Liver (tissue), 9 donors: Measurements from ENCODE around the gene GPR157. TPM values are rescaled to one million over a fixed set of nuclear protein-coding genes. Genes with fewer than 3 reads are reported as not detected.

Experiments used
- DNase-seq: peaks from one replicate; pipeline ENCODE4 v3.0.0-alpha.2; 2017; ENCODE audit warnings: low spot score
- H3K27ac ChIP-seq, 2 donors: one replicate each; pipeline ENCODE4 v1.7.0; 2013; ENCODE audit warnings: inconsistent platforms in 2 of 2, low read length in 2 of 2, control low read depth in 1 of 2, low read depth in 1 of 2, mild to moderate bottlenecking in 1 of 2
- H3K27me3 ChIP-seq, 4 donors: one replicate each; pipeline versions ENCODE4 v1.6.1 to v1.7.0; 2013; ENCODE audit warnings: low read length in 3 of 4, inconsistent platforms in 1 of 4, mild to moderate bottlenecking in 1 of 4, moderate library complexity in 1 of 4; ENCODE audit not compliant: control insufficient read depth in 4 of 4, insufficient read depth in 4 of 4
- H3K36me3 ChIP-seq, 4 donors: one replicate each; pipeline versions ENCODE4 v1.6.1 to v1.7.0; 2013; ENCODE audit warnings: low read length in 3 of 4, mild to moderate bottlenecking in 3 of 4, low read depth in 1 of 4, moderate library complexity in 1 of 4; ENCODE audit not compliant: control insufficient read depth in 4 of 4, insufficient read depth in 3 of 4
- H3K4me1 ChIP-seq, 4 donors: one replicate each; pipeline versions ENCODE4 v1.6.1 to v1.7.0; 2013; ENCODE audit warnings: low read length in 3 of 4, mild to moderate bottlenecking in 3 of 4, moderate library complexity in 1 of 4; ENCODE audit not compliant: control insufficient read depth in 4 of 4, insufficient read depth in 4 of 4
- H3K4me3 ChIP-seq, 3 donors: one replicate each; pipeline versions ENCODE4 v1.6.1 to v1.7.0; 2013; ENCODE audit warnings: low read length in 3 of 3, control low read depth in 1 of 3, low read depth in 1 of 3, mild to moderate bottlenecking in 1 of 3
- H3K9ac ChIP-seq, 2 donors: one replicate each; pipeline ENCODE4 v1.7.0; 2013; ENCODE audit warnings: low read length in 2 of 2, mild to moderate bottlenecking in 2 of 2, moderate library complexity in 2 of 2, control low read depth in 1 of 2, low read depth in 1 of 2
- H3K9me3 ChIP-seq, 4 donors: one replicate each; pipeline versions ENCODE4 v1.6.1 to v1.7.0; 2013; ENCODE audit warnings: low read length in 3 of 4; ENCODE audit not compliant: control insufficient read depth in 4 of 4
- ATF3 ChIP-seq: IDR thresholded peaks from 2 replicates; pipeline ENCODE4 v1.6.1; 2016; ENCODE audit warnings: antibody characterized with exemption
- EGR1 ChIP-seq, 2 donors: IDR thresholded peaks; 2 replicates each; pipeline ENCODE4 v1.6.1; 2016 to 2018; ENCODE audit warnings: antibody characterized with exemption in 2 of 2, low read depth in 2 of 2
- FOXA1 ChIP-seq: IDR thresholded peaks from 2 replicates; pipeline ENCODE4 v1.6.1; 2016; ENCODE audit warnings: antibody characterized with exemption
- FOXA2 ChIP-seq: IDR thresholded peaks from 2 replicates; pipeline ENCODE4 v1.6.1; 2016; ENCODE audit warnings: antibody characterized with exemption
- GABPA ChIP-seq, 2 donors: IDR thresholded peaks in 1 of 2; conservative IDR thresholded peaks in 1 of 2; 2 replicates each; pipeline ENCODE4 v1.6.1; 2016; ENCODE audit warnings: antibody characterized with exemption in 2 of 2, mild to moderate bottlenecking in 1 of 2, moderate library complexity in 1 of 2
- HNF4G ChIP-seq: IDR thresholded peaks from 2 replicates; pipeline ENCODE4 v1.6.1; 2016; ENCODE audit warnings: antibody characterized with exemption
- NR2F2 ChIP-seq: IDR thresholded peaks from 2 replicates; pipeline ENCODE4 v1.6.1; 2016; ENCODE audit warnings: antibody characterized with exemption
- RAD21 ChIP-seq, 2 donors: IDR thresholded peaks; 2 replicates each; pipeline ENCODE4 v1.6.1; 2016; ENCODE audit warnings: antibody characterized with exemption in 2 of 2, mild to moderate bottlenecking in 2 of 2
- RXRA ChIP-seq, 2 donors: IDR thresholded peaks; 2 replicates each; pipeline ENCODE4 v1.6.1; 2017 to 2018; ENCODE audit warnings: antibody characterized with exemption in 2 of 2, mild to moderate bottlenecking in 1 of 2
- TAF1 ChIP-seq: conservative IDR thresholded peaks from 2 replicates; pipeline ENCODE4 v1.6.1; 2016; ENCODE audit warnings: antibody characterized with exemption, mild to moderate bottlenecking
- YY1 ChIP-seq: IDR thresholded peaks from 2 replicates; pipeline ENCODE4 v1.6.1; 2016; ENCODE audit warnings: antibody characterized with exemption, mild to moderate bottlenecking
- ZBTB33 ChIP-seq: IDR thresholded peaks from 2 replicates; pipeline ENCODE4 v1.6.1; 2016; ENCODE audit warnings: antibody characterized with exemption
- WGBS: extraction: QIAGEN DNeasy Blood & Tissue Kit; methylation state at CpG from one replicate; pipeline ENCODE4 v1.1.7; 2013; 5-methylcytosine and 5-hydroxymethylcytosine counted together
- polyA plus RNA-seq, 2 donors: library from polyadenylated mRNA; stranded (reverse) in 1 of 2; unstranded in 1 of 2; fragments of 200-250 nt in 1 of 2; fragments of >200 nt in 1 of 2; fragmentation: Nextera tagmentation in 1 of 2; extraction: Ambion mirVana in 1 of 2; gene quantifications; one replicate each; pipeline versions ENCODE4 v1.2.1 to v1.2.3, GENCODE V29; 2013 to 2015
- total RNA-seq, 2 donors: library from RNA; depleted of rRNA; stranded (reverse); fragments of >200 nt; gene quantifications; one replicate each; pipeline ENCODE4 v1.2.3, GENCODE V29; 2014
- TF ChIP-seq, protein P1 (sequence below): IDR thresholded peaks from 2 replicates; pipeline ENCODE4 v1.6.1; 2016; ENCODE audit warnings: antibody characterized with exemption, mild to moderate bottlenecking
- TF ChIP-seq, protein P2 (sequence below): IDR thresholded peaks from 2 replicates; pipeline ENCODE4 v1.6.1; 2016; ENCODE audit warnings: antibody characterized with exemption
- donor health status: healthy.
- donor health status: healthy.
- donor health status: healthy.
- donor health status: healthy.
- donor health status: healthy.

Gene GPR157
- total and polyA plus RNA-seq, 4 donors = 1.3 to 7.0 (median 2.2) TPM

- TF ChIP-seq, protein P1, sequence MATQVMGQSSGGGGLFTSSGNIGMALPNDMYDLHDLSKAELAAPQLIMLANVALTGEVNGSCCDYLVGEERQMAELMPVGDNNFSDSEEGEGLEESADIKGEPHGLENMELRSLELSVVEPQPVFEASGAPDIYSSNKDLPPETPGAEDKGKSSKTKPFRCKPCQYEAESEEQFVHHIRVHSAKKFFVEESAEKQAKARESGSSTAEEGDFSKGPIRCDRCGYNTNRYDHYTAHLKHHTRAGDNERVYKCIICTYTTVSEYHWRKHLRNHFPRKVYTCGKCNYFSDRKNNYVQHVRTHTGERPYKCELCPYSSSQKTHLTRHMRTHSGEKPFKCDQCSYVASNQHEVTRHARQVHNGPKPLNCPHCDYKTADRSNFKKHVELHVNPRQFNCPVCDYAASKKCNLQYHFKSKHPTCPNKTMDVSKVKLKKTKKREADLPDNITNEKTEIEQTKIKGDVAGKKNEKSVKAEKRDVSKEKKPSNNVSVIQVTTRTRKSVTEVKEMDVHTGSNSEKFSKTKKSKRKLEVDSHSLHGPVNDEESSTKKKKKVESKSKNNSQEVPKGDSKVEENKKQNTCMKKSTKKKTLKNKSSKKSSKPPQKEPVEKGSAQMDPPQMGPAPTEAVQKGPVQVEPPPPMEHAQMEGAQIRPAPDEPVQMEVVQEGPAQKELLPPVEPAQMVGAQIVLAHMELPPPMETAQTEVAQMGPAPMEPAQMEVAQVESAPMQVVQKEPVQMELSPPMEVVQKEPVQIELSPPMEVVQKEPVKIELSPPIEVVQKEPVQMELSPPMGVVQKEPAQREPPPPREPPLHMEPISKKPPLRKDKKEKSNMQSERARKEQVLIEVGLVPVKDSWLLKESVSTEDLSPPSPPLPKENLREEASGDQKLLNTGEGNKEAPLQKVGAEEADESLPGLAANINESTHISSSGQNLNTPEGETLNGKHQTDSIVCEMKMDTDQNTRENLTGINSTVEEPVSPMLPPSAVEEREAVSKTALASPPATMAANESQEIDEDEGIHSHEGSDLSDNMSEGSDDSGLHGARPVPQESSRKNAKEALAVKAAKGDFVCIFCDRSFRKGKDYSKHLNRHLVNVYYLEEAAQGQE = no peak
- TF ChIP-seq TAF1 (no peak), RAD21 (IDR thresholded peaks at IDR 0.05) (no peak), NR2F2 (no peak), HNF4G (no peak)
Measured at GRCh38 chr1:9153152-9153551, 24.2 kb upstream of the GPR157 start (continued).

- Histone ChIP-seq H3K27ac (no peak overlapping the region), H3K4me1 (no peaks in the 10 kb centered on the region), H3K9ac (no peak overlapping the region), H3K27me3 (no peaks in the 10 kb centered on the region), H3K9me3 (no peaks in the 10 kb centered on the region), H3K4me3 (no peak overlapping the region), H3K36me3 (no peaks in the 10 kb centered on the region)
- WGBS = 85% methylated on average over 10 of the region's 10 CpGs
- TF ChIP-seq ZBTB33 (no peak), ATF3 (no peak), FOXA1 (no peak), GABPA (IDR thresholded peaks at IDR 0.05 in 1 of 2, conservative IDR thresholded peaks at IDR 0.05 in 1 of 2) (no peak), EGR1 (IDR thresholded peaks at IDR 0.05; ENCODE audit: low read depth in 2 of 2) (no peak), YY1 (no peak), RXRA (IDR thresholded peaks at IDR 0.05) (no peak)
- no peak for DNase-seq
Measured at GRCh38 chr1:9152535-9152934, 23.6 kb upstream of the GPR157 start.

- H3K4me1 ChIP-seq = no peaks in the 10 kb centered on the region
- no peak overlapping the region for H3K27ac ChIP-seq
- no peak for DNase-seq
- no peak overlapping the region for H3K4me3 ChIP-seq
- TF ChIP-seq, protein P2, sequence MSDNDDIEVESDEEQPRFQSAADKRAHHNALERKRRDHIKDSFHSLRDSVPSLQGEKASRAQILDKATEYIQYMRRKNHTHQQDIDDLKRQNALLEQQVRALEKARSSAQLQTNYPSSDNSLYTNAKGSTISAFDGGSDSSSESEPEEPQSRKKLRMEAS = no peak
- TF ChIP-seq, protein P1 = no peak
- TF ChIP-seq FOXA2 = no peak
- H3K9ac ChIP-seq = no peak overlapping the region
- no peaks in the 10 kb centered on the region for H3K27me3 ChIP-seq
- no peaks in the 10 kb centered on the region for H3K36me3 ChIP-seq
- H3K9me3 ChIP-seq = no peaks in the 10 kb centered on the region
- WGBS = 86% methylated on average over 16 of the region's 16 CpGs
Measured at GRCh38 chr1:9151328-9151860, 22.5 kb upstream of the GPR157 start.
